T-helper 1 cell (primary cell): Measurements from ENCODE around the gene ARPC3.
"Not testable (repeated sequence)": the region's sequence is repeated elsewhere in the genome, so short reads cannot be mapped to it uniquely, and the experiment has no call there.

ENCODE experiments used
- DNase-seq, 5 donors: peaks; one replicate each; pipeline ENCODE4 v3.0.0-alpha.2; 2012 to 2020

The ARPC3 gene

GRCh38 chr12:110410086-110410485 lies 40.1 kb downstream of the ARPC3 start:
- DNase-seq = not testable (repeated sequence)

DNA sequence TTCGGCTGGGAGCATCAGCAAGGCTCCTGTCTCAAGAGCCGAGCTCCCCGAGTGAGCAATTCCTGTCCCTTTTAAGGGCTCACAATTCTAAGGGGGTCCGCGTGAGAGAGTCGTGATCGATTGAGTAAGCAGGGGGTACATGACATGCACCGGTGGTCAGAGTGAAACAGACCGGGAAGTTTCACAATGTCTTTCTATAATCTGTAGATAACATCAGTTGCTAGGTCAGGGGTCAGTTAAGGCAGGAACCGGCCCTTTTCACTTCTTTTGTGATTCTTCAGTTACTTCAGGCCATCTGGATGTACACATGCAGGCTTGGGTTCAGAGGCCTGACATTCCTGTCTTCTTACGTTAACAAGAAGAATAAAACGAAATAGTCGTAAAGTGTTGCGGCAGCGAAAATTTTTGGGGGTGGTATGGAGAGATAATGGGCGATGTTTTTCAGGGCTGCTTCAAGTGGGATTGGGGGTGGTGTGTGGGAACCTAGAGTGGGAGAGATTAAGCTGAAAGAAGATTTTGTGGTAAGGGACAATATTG lies 44.9 kb downstream of the ARPC3 start:
- not testable (repeated sequence) for DNase-seq

GRCh38 chr12:110403976-110404682 lies 46.0 kb downstream of the ARPC3 start:
- peak; percentile 58 to 81 (median 73) for DNase-seq

GRCh38 chr12:110403146-110403975 lies 46.8 kb downstream of the ARPC3 start, which contains the start of gene ANAPC7:
Gene ANAPC7 (minus strand): TSS chr12:110403708. CDS start chr12:110403627, 81 bp downstream.
- peak; percentile 76 to 86 (median 84) for DNase-seq
